Suprapubic skin (tissue), 4 donors: ENCODE results near the gene FXYD3. TPM values are rescaled to one million over a fixed set of nuclear protein-coding genes. Genes with fewer than 3 reads are reported as not detected.

Source experiments
- DNase-seq, 2 donors: peaks; one replicate each; pipeline ENCODE4 v3.0.0-alpha.2; 2019; ENCODE audit warnings: low spot score in 2 of 2
- H3K27ac ChIP-seq: fragments of 200-600 bp; sonication (generic); one replicate; pipeline ENCODE4 v1.5.1; 2019
- H3K27me3 ChIP-seq: fragments of 200-600 bp; sonication (generic); one replicate; pipeline ENCODE4 v1.5.1; 2019
- H3K36me3 ChIP-seq: fragments of 200-600 bp; sonication (generic); one replicate; pipeline ENCODE4 v1.5.1; 2019
- H3K4me1 ChIP-seq: fragments of 200-600 bp; sonication (generic); one replicate; pipeline ENCODE4 v1.5.1; 2019
- H3K4me3 ChIP-seq: fragments of 200-600 bp; sonication (generic); one replicate; pipeline ENCODE4 v1.5.1; 2019; ENCODE audit warnings: mild to moderate bottlenecking
- H3K9me3 ChIP-seq: fragments of 200-600 bp; sonication (generic); one replicate; pipeline ENCODE4 v1.5.1; 2019
- CTCF ChIP-seq, 2 donors: fragments of 200-600 bp in 1 of 2; fragments of 450-650 bp in 1 of 2; sonication (generic) in 1 of 2; IDR thresholded peaks; one replicate each; pipeline ENCODE4 v1.5.1; 2016 to 2019; ENCODE audit warnings: antibody characterized with exemption in 2 of 2, mild to moderate bottlenecking in 1 of 2, moderate library complexity in 1 of 2
- EP300 ChIP-seq: sonication (generic); formaldehyde crosslinking; IDR thresholded peaks from one replicate; pipeline ENCODE4 v1.6.1; 2017; ENCODE audit warnings: antibody characterized with exemption
- POLR2A ChIP-seq, 2 donors: fragments of 450-650 bp; IDR thresholded peaks; one replicate each; pipeline ENCODE4 v1.6.1; 2017; ENCODE audit warnings: antibody characterized with exemption in 2 of 2, mild to moderate bottlenecking in 2 of 2, moderate library complexity in 2 of 2
- POLR2AphosphoS5 ChIP-seq, 3 donors: sonication (generic); formaldehyde crosslinking; IDR thresholded peaks; one replicate each; pipeline ENCODE4 v1.6.1; 2017; ENCODE audit warnings: antibody characterized with exemption in 3 of 3
- WGBS: methylation state at CpG from one replicate; pipeline ENCODE4 v1.1.5; 2018; 5-methylcytosine and 5-hydroxymethylcytosine counted together
- total RNA-seq, 4 donors: library from RNA; depleted of rRNA; stranded (reverse); fragments of >200 nt; gene quantifications; one replicate each; pipeline ENCODE4 v1.1.0, GENCODE V29; 2016

The FXYD3 gene
- total RNA-seq, 4 donors from 2014 or later = 383 to 765 (median 575) TPM

- 74% methylated on average over 9 of the region's 11 CpGs for WGBS
- Histone ChIP-seq H3K36me3 (no peaks in the 10 kb centered on the region), H3K4me1 (peaks cover 60% of the 10 kb centered on the region), H3K9me3 (no peaks in the 10 kb centered on the region), H3K27ac (no peak overlapping the region), H3K27me3 (no peaks in the 10 kb centered on the region), H3K4me3 (peak overlapping the region; percentile 31)
- TF ChIP-seq POLR2A (IDR thresholded peaks at IDR 0.05) = no peak
- TF ChIP-seq EP300 = no peak
- no peak for TF ChIP-seq POLR2AphosphoS5 (IDR thresholded peaks at IDR 0.05)
- TF ChIP-seq CTCF (IDR thresholded peaks at IDR 0.05) = no peak
- no peak for DNase-seq
These were observed 18.2 kb downstream of the FXYD3 start for GRCh38 chr19:35133826-35134225.

GRCh38 chr19:35134601-35135242 is 19.1 kb downstream of the FXYD3 start, which contains the start of gene LGI4:
Gene LGI4 (minus strand): TSS chr19:35135059. CDS start chr19:35134680, 379 bp downstream.
- TF ChIP-seq POLR2AphosphoS5 (IDR thresholded peaks at IDR 0.05) = no peak
- TF ChIP-seq EP300 = no peak
- no peak for TF ChIP-seq CTCF (IDR thresholded peaks at IDR 0.05)
- no peak for TF ChIP-seq POLR2A (IDR thresholded peaks at IDR 0.05)
- no peak for DNase-seq
- Histone ChIP-seq H3K27me3 (no peaks in the 10 kb centered on the region), H3K9me3 (no peaks in the 10 kb centered on the region), H3K36me3 (no peaks in the 10 kb centered on the region), H3K4me3 (peak within 1 kb of the TSS; percentile 31), H3K27ac (peak within 1 kb of the TSS; percentile 67), H3K4me1 (peaks cover 66% of the 10 kb centered on the region)
- 61% methylated on average over 15 of the region's 15 CpGs for WGBS

DNA sequence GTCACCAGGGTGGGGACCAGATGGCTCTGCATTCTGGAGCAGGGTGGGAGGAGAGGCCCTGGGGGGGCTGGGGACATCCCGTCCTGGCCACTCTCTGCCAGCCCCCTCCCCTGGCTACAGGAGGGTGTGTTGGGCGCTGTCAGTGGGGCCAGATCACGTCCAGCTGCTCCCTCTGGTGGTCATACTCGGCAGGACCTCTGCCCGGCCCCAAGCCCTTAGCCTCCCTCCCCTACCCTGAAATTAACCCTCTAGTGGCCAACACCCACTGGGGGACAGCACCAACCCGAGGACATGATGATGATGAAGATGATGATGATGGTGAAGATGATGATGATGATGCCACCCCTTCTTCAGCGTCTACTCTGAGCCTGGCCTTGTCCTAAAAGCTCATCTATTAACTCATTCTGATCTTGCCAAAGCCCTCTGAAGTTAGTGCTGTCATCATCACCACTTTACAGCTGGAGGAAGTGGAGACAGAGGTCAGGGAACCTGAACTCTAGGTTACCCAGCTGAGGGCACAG is 19.8 kb downstream of the FXYD3 start:
- Histone ChIP-seq H3K9me3 (no peaks in the 10 kb centered on the region), H3K4me1 (peaks cover 67% of the 10 kb centered on the region), H3K27me3 (no peaks in the 10 kb centered on the region), H3K36me3 (no peaks in the 10 kb centered on the region), H3K4me3 (peak overlapping the region; percentile 31), H3K27ac (peak overlapping the region; percentile 67)
- DNase-seq = peak in 1 of 2 donors; percentile 89
- no peak for TF ChIP-seq POLR2A (IDR thresholded peaks at IDR 0.05)
- peak; percentile 89 to 90 for TF ChIP-seq CTCF (IDR thresholded peaks at IDR 0.05)
- TF ChIP-seq POLR2AphosphoS5 (IDR thresholded peaks at IDR 0.05) = peak in 1 of 3 donors; percentile 30
- TF ChIP-seq EP300 = no peak
- WGBS = 0% methylated on average over 1 of the region's 7 CpGs

DNA sequence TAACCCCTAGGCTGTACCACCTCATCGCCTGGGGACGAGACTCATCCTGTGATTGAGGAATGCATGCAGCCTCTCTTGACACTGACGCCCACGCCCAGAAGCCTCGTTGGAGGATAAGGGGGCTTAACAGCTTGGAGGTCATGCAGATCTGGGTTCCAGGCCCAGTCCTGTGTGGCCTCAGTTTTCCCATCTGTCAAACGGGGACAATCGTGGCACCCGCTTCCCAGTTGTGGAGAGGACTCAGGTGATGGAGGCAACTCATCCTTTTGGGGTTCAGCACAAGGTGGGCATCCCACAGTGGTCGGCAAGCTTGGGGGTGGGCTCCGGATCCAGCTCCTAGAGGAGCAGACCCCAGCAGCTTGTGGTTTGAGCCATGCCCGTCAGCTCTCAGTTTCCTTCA is 20.6 kb downstream of the FXYD3 start:
- WGBS = 56% methylated on average over 7 of the region's 11 CpGs
- no peak overlapping the region for H3K27ac ChIP-seq

DNA sequence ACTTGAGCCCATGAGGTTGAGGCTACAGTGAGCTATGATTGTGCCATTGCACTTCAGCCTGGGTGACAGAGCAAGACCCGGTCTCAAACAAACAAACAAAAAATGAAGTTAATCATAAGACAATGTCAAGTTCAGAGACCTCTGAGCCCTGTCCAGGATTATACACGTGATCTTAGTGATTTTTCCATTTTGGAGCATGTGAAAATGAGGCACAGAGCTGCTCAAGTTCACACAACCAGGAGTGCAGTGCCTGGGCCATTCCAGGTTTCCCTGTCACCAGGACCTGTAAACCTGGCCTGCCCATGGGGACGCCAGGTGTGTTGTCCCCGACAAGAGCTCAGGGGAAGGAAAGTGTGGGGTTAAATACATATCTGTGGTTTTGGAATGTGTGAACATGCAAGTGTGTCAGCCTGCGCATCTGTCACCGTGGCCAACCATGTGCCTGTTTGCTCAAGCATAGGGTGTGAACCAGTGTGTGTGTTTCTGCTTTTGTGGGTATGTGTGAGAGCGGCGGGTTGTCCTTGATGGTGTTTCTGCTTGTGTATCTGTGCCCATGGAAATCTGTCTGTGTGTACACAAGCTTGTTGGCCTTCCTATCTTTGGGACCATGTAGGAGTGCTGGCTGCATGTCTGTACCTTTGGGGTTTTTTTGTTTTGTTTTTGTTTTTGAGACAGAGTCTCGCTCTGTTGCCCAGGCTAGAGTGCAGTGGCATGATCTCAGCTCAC is 21.5 kb downstream of the FXYD3 start:
- H3K4me1 ChIP-seq = peaks cover 72% of the 10 kb centered on the region

More for the DNA sequence above, 20.6 kb downstream of the FXYD3 start:
- no peak for TF ChIP-seq POLR2AphosphoS5 (IDR thresholded peaks at IDR 0.05)
- H3K4me1 ChIP-seq = peaks cover 65% of the 10 kb centered on the region
- H3K9me3 ChIP-seq = no peaks in the 10 kb centered on the region
- H3K36me3 ChIP-seq = no peaks in the 10 kb centered on the region
- H3K4me3 ChIP-seq = no peak overlapping the region
- H3K27me3 ChIP-seq = no peaks in the 10 kb centered on the region
- DNase-seq = peak in 1 of 2 donors; percentile 64

More for the DNA sequence above, 21.5 kb downstream of the FXYD3 start:
- no peaks in the 10 kb centered on the region for H3K27me3 ChIP-seq
- no peaks in the 10 kb centered on the region for H3K9me3 ChIP-seq
- H3K36me3 ChIP-seq = no peaks in the 10 kb centered on the region
- TF ChIP-seq EP300 = no peak
- TF ChIP-seq CTCF (IDR thresholded peaks at IDR 0.05) = no peak
- TF ChIP-seq POLR2A (IDR thresholded peaks at IDR 0.05) = no peak
- TF ChIP-seq POLR2AphosphoS5 (IDR thresholded peaks at IDR 0.05) = no peak
- no peak overlapping the region for H3K4me3 ChIP-seq
- WGBS = 45% methylated on average over 9 of the region's 9 CpGs
- DNase-seq = no peak
- H3K27ac ChIP-seq = peak overlapping the region; percentile 90
